NAMALWA (cell line): Measurements from ENCODE around the gene KPTN.

Experiments
- DNase-seq: peaks from one replicate; pipeline ENCODE4 v3.0.0-alpha.2; 2015; ENCODE audit warnings: low spot score

The KPTN gene

GRCh38 chr19:47469363-47469700, 14.7 kb downstream of the KPTN start:
- DNase-seq: no peak

GRCh38 chr19:47467914-47468313, 16.1 kb downstream of the KPTN start:
- DNase-seq: no peak

GRCh38 chr19:47465957-47466356, 18.1 kb downstream of the KPTN start:
- DNase-seq: no peak

GRCh38 chr19:47464675-47465419, 19.2 kb downstream of the KPTN start:
- DNase-seq: peak; percentile 62

GRCh38 chr19:47461876-47462275, 22.1 kb downstream of the KPTN start:
- no peak for DNase-seq

- DNase-seq: no peak
These were observed 24.5 kb downstream of the KPTN start for GRCh38 chr19:47459477-47459876.

DNA sequence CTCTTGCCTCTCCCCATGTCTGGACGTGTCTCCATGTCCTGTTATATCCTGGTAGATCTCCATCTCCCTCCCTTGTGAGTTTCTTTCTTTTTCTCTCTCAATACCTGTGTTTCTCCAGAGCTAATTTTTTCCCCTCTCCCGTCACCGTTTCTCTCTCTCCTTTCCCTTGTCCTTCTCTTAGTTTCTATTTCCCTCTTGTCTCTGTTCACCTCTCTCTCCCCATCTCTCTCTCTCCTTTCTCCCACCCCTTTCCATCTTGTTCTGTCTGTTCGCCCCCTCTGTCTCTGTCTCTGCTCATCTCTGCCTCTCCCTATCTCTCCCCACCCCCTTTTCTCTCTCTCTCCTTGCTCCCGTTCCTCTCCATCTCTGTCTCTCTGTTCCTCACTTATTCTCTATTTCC, 25.3 kb downstream of the KPTN start:
- no peak for DNase-seq

GRCh38 chr19:47456721-47457474, 27.1 kb downstream of the KPTN start:
- DNase-seq: no peak

DNA sequence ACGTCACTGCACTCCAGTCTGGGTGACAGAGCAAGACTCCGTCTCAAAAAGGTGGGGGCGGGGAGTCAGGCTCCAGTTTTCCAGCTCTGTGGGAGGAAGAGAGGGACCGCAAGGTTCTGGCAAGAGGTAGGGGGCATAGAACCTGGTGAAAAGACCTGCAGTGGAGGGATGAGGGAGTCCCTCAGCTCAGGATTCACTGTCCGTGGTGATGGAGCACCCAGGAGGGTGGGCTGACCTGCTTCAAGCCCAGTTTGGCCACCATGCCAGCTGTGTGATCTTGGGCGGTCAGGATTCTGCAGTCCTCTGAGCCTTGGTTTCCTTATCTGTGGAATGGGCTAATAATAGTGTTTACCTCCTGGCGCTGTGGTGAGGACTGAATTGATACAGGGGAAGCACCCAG, 33.5 kb downstream of the KPTN start:
- no peak for DNase-seq

GRCh38 chr19:47448360-47448727, 35.7 kb downstream of the KPTN start:
- no peak for DNase-seq

DNA sequence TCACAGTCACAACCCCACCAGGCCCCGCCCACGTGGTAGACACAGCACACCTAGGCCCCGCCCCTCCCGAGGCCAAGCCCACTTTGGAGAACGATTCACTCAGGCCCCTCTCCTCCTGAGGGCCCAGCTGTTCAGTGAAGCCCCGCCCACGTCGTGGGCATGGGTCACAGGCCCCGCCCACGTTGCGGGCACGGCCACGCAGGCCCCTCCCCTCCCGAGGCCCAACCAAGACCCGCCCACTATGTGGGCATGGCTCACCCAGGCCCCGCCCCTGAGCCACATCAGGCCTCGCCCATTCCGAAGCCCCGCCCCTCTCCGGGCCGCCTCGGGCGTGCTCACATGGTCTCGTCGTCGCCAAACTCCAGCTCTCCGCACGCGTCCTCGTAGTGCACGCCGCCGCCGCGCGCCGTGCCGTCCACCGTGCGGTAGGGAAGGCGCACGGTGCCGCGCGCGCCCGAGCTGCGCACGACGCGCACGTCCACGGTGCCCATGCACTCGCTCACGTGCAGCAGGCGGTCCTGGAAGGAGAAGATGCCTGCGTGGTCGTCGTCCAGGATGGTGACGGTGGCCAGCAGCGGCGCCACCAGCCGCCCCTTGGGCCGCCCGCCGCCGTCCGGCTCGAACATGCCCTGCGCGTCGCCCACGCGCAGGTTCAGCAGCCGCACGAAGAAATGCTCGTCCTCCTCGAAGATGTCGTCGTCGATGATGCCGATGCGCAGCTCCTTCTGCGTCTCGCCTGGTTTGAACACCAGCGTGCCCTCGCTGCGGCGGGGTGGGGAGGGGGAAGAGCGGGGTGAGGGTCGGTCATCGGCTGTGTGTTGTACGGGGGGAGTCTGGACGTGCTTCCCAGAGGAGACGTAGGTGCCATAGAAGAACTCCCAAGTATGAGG, 36.3 kb downstream of the KPTN start:
- DNase-seq: peak; percentile 80

GRCh38 chr19:47446534-47447469, 37.2 kb downstream of the KPTN start:
- no peak for DNase-seq

- peak; percentile 44 for DNase-seq
These were observed 38.0 kb downstream of the KPTN start for GRCh38 chr19:47445937-47446402.

- DNase-seq: no peak
These were observed 38.5 kb downstream of the KPTN start for GRCh38 chr19:47445527-47445926.

DNA sequence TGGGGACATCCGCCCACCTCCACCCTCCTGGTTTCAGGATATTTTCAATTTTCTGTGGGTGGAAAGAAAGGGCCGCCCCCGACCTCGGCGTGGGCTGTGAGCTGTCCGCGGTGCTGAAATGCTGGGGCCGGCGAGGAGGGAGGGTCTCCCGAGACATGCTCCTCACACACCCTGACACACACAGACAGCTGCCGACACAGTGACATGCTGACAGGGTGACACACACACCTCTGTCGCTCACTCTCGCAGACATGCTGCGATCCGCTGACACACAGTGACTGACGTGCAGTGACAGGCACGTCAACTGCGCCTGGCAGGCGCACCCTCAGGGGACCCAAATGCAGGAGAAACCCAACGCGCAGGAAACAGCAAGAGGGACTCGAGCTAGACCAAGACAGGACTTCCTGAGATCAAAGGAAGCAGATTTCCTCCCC, 39.6 kb downstream of the KPTN start:
- no peak for DNase-seq

DNA sequence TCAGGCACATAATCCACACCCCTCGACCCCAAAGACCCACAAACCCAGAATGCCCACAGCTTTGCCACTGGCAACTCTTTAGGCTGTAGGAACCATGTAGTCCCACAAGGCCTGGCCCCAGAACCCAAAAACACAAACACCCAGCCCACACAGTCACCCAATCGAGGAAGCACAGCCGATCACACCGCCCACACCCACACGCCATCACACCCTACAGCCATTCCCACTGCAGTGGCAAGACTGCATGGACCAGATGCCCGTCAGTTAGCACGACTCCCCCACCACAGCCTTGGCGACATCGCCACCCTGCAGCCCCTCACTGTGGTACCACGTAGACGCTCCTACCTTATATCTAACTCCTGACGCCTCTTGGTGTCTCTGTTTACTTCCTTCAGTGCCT, 40.7 kb downstream of the KPTN start:
- no peak for DNase-seq

DNA sequence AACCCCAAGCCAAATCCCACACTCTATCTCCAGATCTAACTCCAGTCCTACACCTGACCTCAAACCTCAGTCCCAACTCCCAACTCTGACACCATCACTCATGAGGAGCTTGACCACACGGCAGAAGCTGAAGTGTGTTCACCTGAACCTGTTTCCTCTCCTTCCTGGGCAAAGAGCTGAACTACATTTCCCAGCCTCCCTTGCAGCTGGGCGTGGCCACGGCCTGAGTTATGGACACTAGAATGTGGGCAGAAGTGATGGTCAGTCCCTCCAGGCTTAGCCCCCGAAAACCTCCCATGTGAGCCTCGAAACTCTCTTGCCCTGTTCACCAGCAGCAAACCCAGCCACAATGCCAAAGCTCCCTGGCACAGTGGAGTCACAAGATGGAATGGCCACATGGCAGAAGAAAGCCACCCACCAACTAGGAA, 45.2 kb downstream of the KPTN start:
- no peak for DNase-seq

GRCh38 chr19:47437500-47437899, 46.5 kb downstream of the KPTN start:
- no peak for DNase-seq

DNA sequence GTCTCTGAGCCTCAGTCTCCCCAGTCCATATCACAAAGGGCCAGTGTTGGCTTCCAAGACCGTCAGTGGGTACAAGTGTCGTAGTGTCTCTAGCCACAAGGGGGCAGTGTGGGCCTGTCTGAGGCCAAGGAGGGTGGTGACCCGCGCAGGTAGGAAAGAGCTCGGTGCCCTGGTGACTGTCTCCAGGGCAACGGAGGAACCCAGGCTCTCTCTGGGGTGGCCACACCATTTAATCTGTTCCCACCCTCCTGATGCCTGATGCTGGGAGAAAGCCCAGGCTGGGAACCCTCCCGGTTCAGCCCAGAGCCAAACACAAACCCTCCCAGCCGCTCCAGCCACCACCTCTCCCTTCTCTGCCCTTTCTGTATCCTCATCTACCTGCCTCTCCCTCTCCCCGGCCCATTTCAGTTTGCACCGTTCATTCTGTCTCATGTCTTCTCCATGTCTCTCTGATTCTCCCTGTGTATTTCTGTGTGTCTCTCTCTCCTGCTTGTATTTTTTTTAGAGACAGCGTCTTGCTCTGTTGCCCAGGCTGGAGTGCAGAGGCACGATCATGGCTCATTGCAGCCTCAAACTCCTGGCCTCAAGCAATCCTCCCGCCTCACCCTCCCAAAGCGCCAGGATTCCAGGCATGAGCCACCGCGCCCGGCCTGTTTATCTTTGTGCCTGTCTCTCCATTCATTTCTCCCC, 47.2 kb downstream of the KPTN start:
- DNase-seq: peak; percentile 85

GRCh38 chr19:47435883-47436417, 48.1 kb downstream of the KPTN start:
- DNase-seq: no peak

GRCh38 chr19:47435196-47435595, 48.8 kb downstream of the KPTN start:
- no peak for DNase-seq
